Measurements from ENCODE around the gene TMEM245.

TMEM245 gene

GRCh38 chr9:109051733-109052132, 68.0 kb downstream of the TMEM245 start:
- POLR2A ChIA-PET (ENCODE audit: low non-redundant PET), result no interaction called here
- CTCF ChIA-PET, result interaction anchor here (0.6 to 0.8 kb wide), 2 partner anchors 17 to 391 kb away, joined by 3 to 4 read pairs; no protein-coding TSS in a partner anchor
- DNase-seq (ENCODE audit: low spot score), result no peak
- no peak overlapping the region for H3K27ac ChIP-seq
- no peak for TF ChIP-seq CTCF (conservative IDR thresholded peaks at IDR 0.05; ENCODE audit: low read depth)

- DNase-seq (ENCODE audit: low spot score), result no peak
- no peak overlapping the region for H3K27ac ChIP-seq
- ChIA-PET POLR2A (ENCODE audit: low non-redundant PET) (no interaction called here), CTCF (no interaction called here)
- TF ChIP-seq CTCF (conservative IDR thresholded peaks at IDR 0.05; ENCODE audit: low read depth), result no peak
Observed at GRCh38 chr9:109050444-109050843, 69.3 kb downstream of the TMEM245 start.

GRCh38 chr9:109048822-109049221, 70.9 kb downstream of the TMEM245 start:
- DNase-seq (ENCODE audit: low spot score), result no peak
- POLR2A ChIA-PET (ENCODE audit: low non-redundant PET), result interaction anchor here (0.6 kb wide), 1 partner anchor 1308 kb away, joined by 3 read pairs; no protein-coding TSS in a partner anchor
- H3K27ac ChIP-seq, result no peak overlapping the region
- TF ChIP-seq CTCF (conservative IDR thresholded peaks at IDR 0.05; ENCODE audit: low read depth), result no peak
- CTCF ChIA-PET, result interaction anchor here (0.6 to 1.4 kb wide), 3 partner anchors 30 to 1903 kb away, joined by 3 to 4 read pairs (median 3); no protein-coding TSS in a partner anchor

GRCh38 chr9:109047259-109047658, 72.5 kb downstream of the TMEM245 start:
- DNase-seq (ENCODE audit: low spot score), result no peak
- ChIA-PET POLR2A (ENCODE audit: low non-redundant PET) (no interaction called here), CTCF (interaction anchor here (0.5 kb wide), 1 partner anchor 84 kb away, joined by 3 read pairs; no protein-coding TSS in a partner anchor)
- TF ChIP-seq CTCF (conservative IDR thresholded peaks at IDR 0.05; ENCODE audit: low read depth), result no peak
- no peak overlapping the region for H3K27ac ChIP-seq

- POLR2A ChIA-PET (ENCODE audit: low non-redundant PET), result no interaction called here
- no peak for DNase-seq (ENCODE audit: low spot score)
- CTCF ChIA-PET, result interaction anchor here (0.7 kb wide), 1 partner anchor 38 kb away, joined by 3 read pairs; no protein-coding TSS in a partner anchor
- H3K27ac ChIP-seq, result no peak overlapping the region
- TF ChIP-seq CTCF (conservative IDR thresholded peaks at IDR 0.05; ENCODE audit: low read depth), result no peak
Observed at GRCh38 chr9:109046346-109046745, 73.4 kb downstream of the TMEM245 start.

GRCh38 chr9:109043578-109043977, 76.2 kb downstream of the TMEM245 start:
- TF ChIP-seq CTCF (conservative IDR thresholded peaks at IDR 0.05; ENCODE audit: low read depth), result no peak
- CTCF ChIA-PET, result no interaction called here
- POLR2A ChIA-PET (ENCODE audit: low non-redundant PET), result no interaction called here
- no peak overlapping the region for H3K27ac ChIP-seq
- no peak for DNase-seq (ENCODE audit: low spot score)

All from RWPE1 (cell line).